Astrocyte of the spinal cord (primary cell): ENCODE results near the gene PLXNA1.
A peak's percentile ranks its signal among the peaks of the same experiment; 100 is the strongest.

Experiments
- DNase-seq: peaks from one replicate; pipeline ENCODE4 v3.0.0; 2011; ENCODE audit warnings: low read depth, low spot score
- H3K4me3 ChIP-seq: 2 replicates; pipeline ENCODE4 v1.5.1; 2011; ENCODE audit warnings: low read depth, mild to moderate bottlenecking, low read length, moderate library complexity
- in situ Hi-C: cut with HindIII; loops from 2 replicates; pipeline ENCODE4 v1.10.0; 2017; ENCODE audit warnings: low sequenced_read_pairs
- TF ChIP-seq, protein P1 (sequence below): IDR thresholded peaks from 2 replicates; pipeline ENCODE4 v1.5.1; 2012; ENCODE audit warnings: low read depth, mild to moderate bottlenecking, low read length, inconsistent platforms

The PLXNA1 gene

GRCh38 chr3:126979046-126979628 is 3.8 kb upstream of the PLXNA1 start:
- no peak for DNase-seq
- in situ Hi-C loops = no loop called here
- no peak overlapping the region for H3K4me3 ChIP-seq
- TF ChIP-seq, protein P1, sequence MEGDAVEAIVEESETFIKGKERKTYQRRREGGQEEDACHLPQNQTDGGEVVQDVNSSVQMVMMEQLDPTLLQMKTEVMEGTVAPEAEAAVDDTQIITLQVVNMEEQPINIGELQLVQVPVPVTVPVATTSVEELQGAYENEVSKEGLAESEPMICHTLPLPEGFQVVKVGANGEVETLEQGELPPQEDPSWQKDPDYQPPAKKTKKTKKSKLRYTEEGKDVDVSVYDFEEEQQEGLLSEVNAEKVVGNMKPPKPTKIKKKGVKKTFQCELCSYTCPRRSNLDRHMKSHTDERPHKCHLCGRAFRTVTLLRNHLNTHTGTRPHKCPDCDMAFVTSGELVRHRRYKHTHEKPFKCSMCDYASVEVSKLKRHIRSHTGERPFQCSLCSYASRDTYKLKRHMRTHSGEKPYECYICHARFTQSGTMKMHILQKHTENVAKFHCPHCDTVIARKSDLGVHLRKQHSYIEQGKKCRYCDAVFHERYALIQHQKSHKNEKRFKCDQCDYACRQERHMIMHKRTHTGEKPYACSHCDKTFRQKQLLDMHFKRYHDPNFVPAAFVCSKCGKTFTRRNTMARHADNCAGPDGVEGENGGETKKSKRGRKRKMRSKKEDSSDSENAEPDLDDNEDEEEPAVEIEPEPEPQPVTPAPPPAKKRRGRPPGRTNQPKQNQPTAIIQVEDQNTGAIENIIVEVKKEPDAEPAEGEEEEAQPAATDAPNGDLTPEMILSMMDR = no peak

GRCh38 chr3:126980266-126980811 is 2.6 kb upstream of the PLXNA1 start:
- no peak overlapping the region for H3K4me3 ChIP-seq
- in situ Hi-C loops = no loop called here
- TF ChIP-seq, protein P1 = no peak
- DNase-seq = no peak

DNA sequence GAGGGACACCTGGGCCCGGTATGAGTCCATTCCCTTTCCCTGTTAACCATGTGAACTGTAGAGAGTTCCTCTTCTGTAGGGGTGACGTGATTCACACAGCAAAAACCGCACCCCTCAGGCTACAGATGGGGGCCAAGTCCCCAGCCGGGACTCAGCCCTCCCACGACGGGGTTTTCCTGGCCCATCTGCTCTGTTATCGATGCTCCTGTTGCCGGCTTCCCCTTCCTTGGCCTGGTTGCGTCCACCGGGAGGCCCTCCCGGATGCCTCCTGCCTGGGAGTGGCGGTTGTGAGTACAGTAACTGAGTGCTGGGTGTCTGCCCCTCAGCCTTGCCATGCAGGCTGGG is 817 bp upstream of the PLXNA1 start:
- peak overlapping the region; percentile 41 for H3K4me3 ChIP-seq
- TF ChIP-seq, protein P1 = no peak
- in situ Hi-C loops = no loop called here
- DNase-seq = peak; percentile 19

GRCh38 chr3:126983276-126983652 is 349 bp downstream of the PLXNA1 start:
- peak overlapping the region; percentile 66 for H3K4me3 ChIP-seq
- TF ChIP-seq, protein P1 = no peak

GRCh38 chr3:126983653-126984390 is 907 bp downstream of the PLXNA1 start:
- in situ Hi-C loops = no loop called here
- H3K4me3 ChIP-seq = peak overlapping the region; percentile 66

More at GRCh38 chr3:126983276-126983652, 349 bp downstream of the PLXNA1 start:
- DNase-seq = no peak
- in situ Hi-C loops = no loop called here

DNA sequence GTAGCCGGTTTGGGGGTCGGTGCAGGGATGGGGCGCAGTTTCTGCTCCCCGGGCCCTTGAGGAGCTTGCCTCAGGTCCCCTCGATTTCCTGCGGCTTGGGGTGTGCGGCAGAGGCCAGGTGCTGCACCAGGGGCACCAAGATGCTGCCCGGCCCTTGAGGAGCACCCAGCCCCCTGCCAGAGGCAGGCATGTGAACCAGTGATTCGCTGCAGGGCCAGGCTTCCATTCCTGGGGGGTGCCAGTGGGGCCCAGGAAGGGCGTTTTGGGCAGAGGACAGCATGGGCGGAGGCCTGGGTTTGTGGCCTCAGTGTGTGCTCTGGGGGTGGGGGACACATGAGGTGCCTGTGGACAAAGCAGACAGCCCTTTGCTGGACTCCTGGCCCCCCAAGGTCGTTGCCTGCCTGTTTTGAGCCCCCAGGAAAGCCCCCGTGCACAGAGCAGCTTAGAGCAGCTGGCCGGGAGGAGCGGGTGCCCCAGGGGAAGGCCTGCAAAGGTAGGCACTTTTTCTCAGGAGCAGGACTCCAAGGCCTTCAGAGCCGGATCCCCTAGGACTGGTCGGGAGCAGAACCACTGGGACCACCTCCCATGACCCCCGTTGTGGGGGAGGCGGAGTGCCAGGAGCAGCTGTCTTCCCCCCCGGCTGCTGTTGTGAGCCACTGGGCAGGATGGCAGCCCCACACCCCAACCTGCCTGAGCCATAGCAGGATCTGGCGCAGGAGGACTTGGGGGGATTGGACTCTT is 1.6 kb downstream of the PLXNA1 start:
- in situ Hi-C loops = no loop called here
- TF ChIP-seq, protein P1 = no peak
- peak overlapping the region; percentile 66 for H3K4me3 ChIP-seq
- no peak for DNase-seq

More at GRCh38 chr3:126983653-126984390, 907 bp downstream of the PLXNA1 start:
- TF ChIP-seq, protein P1 = no peak
- peak; percentile 17 for DNase-seq
